Right lobe of liver (tissue), 6 donors: Measurements from ENCODE around the gene APLN. TPM values are rescaled to one million over a fixed set of nuclear protein-coding genes. Genes with fewer than 3 reads are reported as not detected.
A peak's percentile ranks its signal among the peaks of the same experiment; 100 is the strongest.

Experiments used
- ATAC-seq, 4 donors: fragments of 200-7000 bp; cut with Tn5 transposase; one replicate each; pipeline ENCODE4 v1.9.1; 2020; ENCODE audit warnings: mild to moderate bottlenecking in 4 of 4, moderate library complexity in 4 of 4
- DNase-seq, 3 donors: peaks; one replicate each; pipeline ENCODE4 v3.0.0-alpha.2; 2020
- H3K27ac ChIP-seq, 3 donors: fragments of 200-600 bp; one replicate each; pipeline ENCODE4 v1.8.0; 2022
- H3K27me3 ChIP-seq, 2 donors: fragments of 200-600 bp; one replicate each; pipeline ENCODE4 v1.8.0; 2022
- H3K36me3 ChIP-seq, 4 donors: fragments of 200-600 bp; sonication (generic) in 1 of 4; one replicate each; pipeline versions ENCODE4 v1.5.1 to v1.8.0; 2017 to 2022; ENCODE audit warnings: control low read depth in 1 of 4
- H3K4me1 ChIP-seq, 4 donors: fragments of 200-600 bp; sonication (generic) in 1 of 4; one replicate each; pipeline versions ENCODE4 v1.5.1 to v1.8.0; 2017 to 2022; ENCODE audit warnings: control low read depth in 1 of 4
- H3K4me3 ChIP-seq, 3 donors: fragments of 200-600 bp; one replicate each; pipeline ENCODE4 v1.8.0; 2022
- H3K9me3 ChIP-seq, 4 donors: fragments of 200-600 bp; sonication (generic) in 1 of 4; one replicate each; pipeline versions ENCODE4 v1.5.1 to v1.8.0; 2017 to 2022; ENCODE audit warnings: control low read depth in 1 of 4
- CTCF ChIP-seq, 4 donors: fragments of 200-600 bp in 3 of 4; fragments of 450-650 bp in 1 of 4; IDR thresholded peaks; one replicate each; pipeline versions ENCODE4 v1.5.1 to v1.8.0; 2016 to 2022; ENCODE audit warnings: antibody characterized with exemption in 4 of 4, mild to moderate bottlenecking in 2 of 4
- POLR2A ChIP-seq: fragments of 450-650 bp; IDR thresholded peaks from one replicate; pipeline ENCODE4 v1.6.1; 2017; ENCODE audit warnings: antibody characterized with exemption, mild to moderate bottlenecking
- WGBS: methylation state at CpG from one replicate; pipeline ENCODE4 v1.1.6; 2018; ENCODE audit warnings: low coverage, low lambda C conversion rate; ENCODE audit not compliant: insufficient coverage; ENCODE audit errors: missing lambda C conversion rate; 5-methylcytosine and 5-hydroxymethylcytosine counted together
- intact Hi-C, 2 donors: fragments of 100-400 bp; cut with DNase I; formaldehyde crosslinking; loops; one replicate each; pipeline versions ENCODE4 v1.11.2 to v1.14.1; 2022
- total RNA-seq, 6 experiments: library from RNA; depleted of rRNA in 2 of 6; stranded (reverse); fragments of >200 nt in 2 of 6; fragmentation: NEBNext Ultra II Directional in 3 of 6; extraction: Animal tissue kit (Norgen Biotek cat#: 25700) in 3 of 6; gene quantifications; one replicate each; pipeline versions ENCODE4 v1.1.0 to v1.2.4, GENCODE V29; 2016 to 2023
- donor health status: DM: no; HTN: yes; CAD: no.
- donor health status: DM: no; HTN: no; CAD: no.
- donor health status: DM: no; HTN: no; CAD: no.
- donor health status: DM: no; HTN: yes; CAD: no.
- donor health status: DM: no; HTN: yes; CAD: no.

APLN gene
- total RNA-seq, 6 experiments from 2014 or later: 0.17 to 5.3 (median 0.96) TPM

GRCh38 chrX:129695535-129695934 is 40.8 kb upstream of the APLN start:
- peaks cover 0 to 9% (median 0%) of the 10 kb centered on the region in 4 donors for H3K4me1 ChIP-seq
- ATAC-seq: no peak

GRCh38 chrX:129694805-129695204 is 40.0 kb upstream of the APLN start:
- ATAC-seq: no peak
- no peak for DNase-seq
- Histone ChIP-seq H3K27ac (no peak overlapping the region), H3K4me1 (peaks cover 0 to 9% (median 0%) of the 10 kb centered on the region in 4 donors), H3K36me3 (no peaks in the 10 kb centered on the region), H3K9me3 (no peaks in the 10 kb centered on the region), H3K4me3 (no peak overlapping the region), H3K27me3 (no peaks in the 10 kb centered on the region)
- 58% methylated on average over 4 of the region's 5 CpGs for WGBS
- intact Hi-C loops: no loop called here
- TF ChIP-seq CTCF (IDR thresholded peaks at IDR 0.05) (no peak), POLR2A (no peak)

More at GRCh38 chrX:129695535-129695934, 40.8 kb upstream of the APLN start:
- H3K27ac ChIP-seq: no peak overlapping the region
- DNase-seq: no peak
- TF ChIP-seq POLR2A: no peak
- no peak for TF ChIP-seq CTCF (IDR thresholded peaks at IDR 0.05)
- intact Hi-C loops: no loop called here
- H3K4me3 ChIP-seq: no peak overlapping the region
- H3K9me3 ChIP-seq: no peaks in the 10 kb centered on the region
- 60% methylated on average over 5 of the region's 6 CpGs for WGBS
- H3K27me3 ChIP-seq: no peaks in the 10 kb centered on the region
- no peaks in the 10 kb centered on the region for H3K36me3 ChIP-seq

- ATAC-seq (peak; percentile 87 to 99 (median 94)), DNase-seq (peak in 2 of 3 donors; percentile 29 to 57)
- H3K9me3 ChIP-seq: no peaks in the 10 kb centered on the region
- H3K27me3 ChIP-seq: no peaks in the 10 kb centered on the region
- TF ChIP-seq POLR2A: no peak
- no peak for TF ChIP-seq CTCF (IDR thresholded peaks at IDR 0.05)
- no peaks in the 10 kb centered on the region for H3K36me3 ChIP-seq
- no peak overlapping the region for H3K27ac ChIP-seq
- intact Hi-C loops: no loop called here
- 23% methylated on average over 2 of the region's 3 CpGs for WGBS
- H3K4me3 ChIP-seq: no peak overlapping the region
- H3K4me1 ChIP-seq: peaks cover 0 to 9% (median 0%) of the 10 kb centered on the region in 4 donors
Observed at GRCh38 chrX:129693354-129693753, 38.6 kb upstream of the APLN start.

- Histone ChIP-seq H3K4me3 (no peak overlapping the region), H3K36me3 (no peaks in the 10 kb centered on the region), H3K4me1 (peaks cover 0 to 9% (median 0%) of the 10 kb centered on the region in 4 donors), H3K27ac (no peak overlapping the region), H3K9me3 (no peaks in the 10 kb centered on the region), H3K27me3 (no peaks in the 10 kb centered on the region)
- DNase-seq (no peak), ATAC-seq (no peak)
- intact Hi-C loops: no loop called here
- TF ChIP-seq POLR2A: no peak
- no peak for TF ChIP-seq CTCF (IDR thresholded peaks at IDR 0.05)
- 62% methylated on average over 6 of the region's 10 CpGs for WGBS
Observed at GRCh38 chrX:129690435-129690834, 35.7 kb upstream of the APLN start.

- ATAC-seq: no peak
- WGBS: 80% methylated on average over 4 of the region's 5 CpGs
- H3K36me3 ChIP-seq: no peaks in the 10 kb centered on the region
- H3K4me1 ChIP-seq: peaks cover 0 to 9% (median 0%) of the 10 kb centered on the region in 4 donors
- intact Hi-C loops: no loop called here
- H3K9me3 ChIP-seq: no peaks in the 10 kb centered on the region
- no peak for TF ChIP-seq POLR2A
- TF ChIP-seq CTCF (IDR thresholded peaks at IDR 0.05): no peak
- H3K4me3 ChIP-seq: no peak overlapping the region
- H3K27me3 ChIP-seq: no peaks in the 10 kb centered on the region
- DNase-seq: no peak
- H3K27ac ChIP-seq: no peak overlapping the region
Observed at GRCh38 chrX:129689796-129690195, 35.0 kb upstream of the APLN start.
